SJCRH30 (cell line): ENCODE measurements around the gene CACNB1. TPM values are rescaled to one million over a fixed set of nuclear protein-coding genes. Genes with fewer than 3 reads are reported as not detected.

Source experiments
- DNase-seq, 2 experiments: peaks; one replicate each; pipeline ENCODE4 v3.0.0-alpha.2; 2015 to 2020
- H3K27ac ChIP-seq: fragments of 250-450 bp; sonication (Bioruptor Pico); 2 replicates; pipeline ENCODE4 v1.5.1; 2020; ENCODE audit warnings: mild to moderate bottlenecking, moderate library complexity
- H3K27me3 ChIP-seq: fragments of 250-450 bp; sonication (Bioruptor Pico); 2 replicates; pipeline ENCODE4 v1.5.1; 2020; ENCODE audit warnings: mild to moderate bottlenecking, moderate library complexity
- H3K36me3 ChIP-seq: fragments of 250-450 bp; sonication (Bioruptor Pico); 2 replicates; pipeline ENCODE4 v1.5.1; 2020; ENCODE audit warnings: mild to moderate bottlenecking, moderate library complexity
- H3K4me1 ChIP-seq: fragments of 250-450 bp; sonication (Bioruptor Pico); 2 replicates; pipeline ENCODE4 v1.5.1; 2020; ENCODE audit warnings: mild to moderate bottlenecking, moderate library complexity
- H3K4me3 ChIP-seq: fragments of 250-450 bp; sonication (Bioruptor Pico); 2 replicates; pipeline ENCODE4 v1.5.1; 2020; ENCODE audit warnings: mild to moderate bottlenecking, moderate library complexity
- H3K9me3 ChIP-seq: fragments of 250-450 bp; sonication (Bioruptor Pico); replicated peaks from 2 replicates; pipeline ENCODE4 v1.5.1; 2020; ENCODE audit warnings: mild to moderate bottlenecking, moderate library complexity
- total RNA-seq: library from RNA; depleted of rRNA; stranded (reverse); fragments of >200 nt; shearing (Covaris generic); gene quantifications from 2 replicates; pipeline ENCODE4 v1.2.3, GENCODE V29; 2014

The CACNB1 gene
- total RNA-seq, 1 experiment from 2014 or later, result 8.3 TPM

- Histone ChIP-seq H3K4me3 (peak within 1 kb of the TSS; percentile 83), H3K27ac (peak within 1 kb of the TSS; percentile 99), H3K27me3 (no peaks in the 10 kb centered on the region), H3K36me3 (peaks cover 41% of the 10 kb centered on the region), H3K4me1 (peaks cover 16% of the 10 kb centered on the region), H3K9me3 (no peaks in the 10 kb centered on the region)
- DNase-seq, result peak in 1 of 2 experiments; percentile 75
These were observed 2.8 kb upstream of the CACNB1 start, which contains the start of gene RPL19 for GRCh38 chr17:39200070-39200879. RPL19 (plus strand) TSS chr17:39200283; CDS start chr17:39200345, 62 bp downstream.

DNA sequence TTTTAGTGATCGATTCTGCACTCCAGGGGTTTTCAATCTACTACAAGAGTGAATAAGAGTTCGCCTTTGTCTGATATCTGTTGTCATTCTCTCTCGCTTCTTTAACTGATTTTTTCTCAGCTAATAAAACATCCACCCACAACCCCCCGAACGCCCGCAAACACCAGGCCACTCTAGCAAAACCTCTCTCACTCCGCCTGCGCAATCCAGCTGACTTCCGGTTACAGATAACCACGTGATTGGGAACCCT lies 2.3 kb upstream of the CACNB1 start:
- peak overlapping the region; percentile 83 for H3K4me3 ChIP-seq
- no peaks in the 10 kb centered on the region for H3K9me3 ChIP-seq
- peak; percentile 92 to 95 for DNase-seq
- peaks cover 37% of the 10 kb centered on the region for H3K36me3 ChIP-seq
- no peaks in the 10 kb centered on the region for H3K27me3 ChIP-seq
- H3K4me1 ChIP-seq, result peaks cover 16% of the 10 kb centered on the region
- peak overlapping the region; percentile 99 for H3K27ac ChIP-seq

DNA sequence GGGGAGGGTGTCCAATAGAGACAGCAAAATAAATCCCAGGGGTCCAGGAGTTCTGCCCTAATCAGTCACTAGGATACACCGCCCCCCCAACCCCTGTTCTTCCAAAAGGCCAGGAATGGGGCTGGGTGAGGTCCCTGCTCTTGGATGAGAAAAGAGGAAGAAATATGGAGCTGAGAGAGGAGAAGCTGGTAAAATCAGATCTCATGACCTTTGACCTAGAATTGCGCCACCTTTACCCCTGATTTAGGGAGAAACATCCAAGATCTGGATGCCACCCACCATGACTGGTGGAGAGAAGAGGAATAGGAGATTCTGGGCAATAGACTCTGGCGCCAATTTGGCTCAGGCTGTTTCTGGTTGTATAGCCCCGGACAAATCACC lies 707 bp upstream of the CACNB1 start:
- Histone ChIP-seq H3K4me1 (peaks cover 16% of the 10 kb centered on the region), H3K4me3 (peak overlapping the region; percentile 96), H3K27ac (no peak overlapping the region; the same call in 1 of the 2 replicates), H3K9me3 (no peaks in the 10 kb centered on the region), H3K27me3 (no peaks in the 10 kb centered on the region), H3K36me3 (peaks cover 33% of the 10 kb centered on the region)
- no peak for DNase-seq

DNA sequence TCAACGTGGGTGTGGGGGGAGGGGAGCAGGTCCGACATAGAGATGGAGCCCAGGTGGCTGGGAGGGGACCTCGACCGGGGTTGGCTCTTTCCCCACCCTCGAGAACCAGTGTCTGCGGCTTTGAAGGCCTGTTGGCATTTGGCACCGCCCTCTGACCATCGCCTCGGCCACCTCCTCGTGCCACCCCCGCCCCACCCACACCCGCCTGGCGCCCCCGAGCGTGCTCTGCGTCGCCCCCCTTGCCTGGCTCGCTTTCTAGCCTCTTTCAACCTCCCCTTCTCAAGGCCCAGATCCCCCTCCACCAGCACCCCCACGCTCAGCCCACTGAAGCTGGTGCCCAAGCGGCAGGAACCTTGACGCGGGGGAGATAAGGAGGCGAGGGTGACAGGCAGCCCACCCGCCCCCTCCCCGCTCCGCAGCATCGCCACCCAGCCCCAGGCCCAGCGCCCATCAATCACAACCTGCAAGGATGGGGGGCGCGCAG lies 619 bp downstream of the CACNB1 start:
- peak; percentile 60 to 71 for DNase-seq
- H3K27ac ChIP-seq, result peak overlapping the region; percentile 64
- H3K9me3 ChIP-seq, result no peaks in the 10 kb centered on the region
- H3K36me3 ChIP-seq, result peaks cover 29% of the 10 kb centered on the region
- H3K4me1 ChIP-seq, result peaks cover 24% of the 10 kb centered on the region
- no peaks in the 10 kb centered on the region for H3K27me3 ChIP-seq
- peak overlapping the region; percentile 96 for H3K4me3 ChIP-seq

- H3K9me3 ChIP-seq, result no peaks in the 10 kb centered on the region
- H3K4me1 ChIP-seq, result peaks cover 26% of the 10 kb centered on the region
- H3K4me3 ChIP-seq, result peak overlapping the region; percentile 96
- H3K27me3 ChIP-seq, result no peaks in the 10 kb centered on the region
- peak overlapping the region; percentile 64 for H3K27ac ChIP-seq
- H3K36me3 ChIP-seq, result peaks cover 25% of the 10 kb centered on the region
- peak; percentile 71 for DNase-seq
These were observed 1.1 kb downstream of the CACNB1 start for GRCh38 chr17:39196241-39196807.

- peak overlapping the region; percentile 64 for H3K27ac ChIP-seq
- peaks cover 25% of the 10 kb centered on the region for H3K36me3 ChIP-seq
- H3K4me3 ChIP-seq, result peak overlapping the region; percentile 96
- no peak for DNase-seq
- H3K27me3 ChIP-seq, result no peaks in the 10 kb centered on the region
- H3K9me3 ChIP-seq, result no peaks in the 10 kb centered on the region
- H3K4me1 ChIP-seq, result peaks cover 26% of the 10 kb centered on the region
These were observed 1.8 kb downstream of the CACNB1 start for GRCh38 chr17:39195568-39196160.

DNA sequence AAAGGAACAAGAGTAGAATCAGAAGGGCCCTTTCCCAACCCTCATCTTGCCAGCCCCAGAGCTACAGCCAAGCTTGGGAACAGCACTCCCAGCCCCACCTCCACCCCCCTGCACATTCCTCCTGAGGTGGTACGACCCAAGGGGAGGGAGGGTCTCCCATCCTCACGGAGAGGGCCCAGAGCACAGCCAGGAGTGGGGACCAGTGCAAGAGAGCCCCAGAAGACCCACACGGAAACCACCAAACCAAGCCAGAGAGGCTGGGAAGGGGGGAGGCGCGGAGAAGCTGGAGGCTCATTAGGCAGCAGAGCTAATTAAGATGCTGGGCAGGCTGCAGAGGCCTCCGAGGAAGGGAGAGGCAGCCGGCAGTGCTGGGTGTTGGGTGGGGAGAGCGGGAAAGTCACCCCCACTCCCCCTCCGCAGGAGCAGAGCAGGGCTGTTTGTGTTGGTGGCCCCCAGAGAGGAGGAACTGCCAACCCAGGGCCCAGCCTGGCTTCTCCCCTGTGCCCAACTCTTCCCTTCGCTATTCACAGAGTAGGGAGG lies 2.4 kb downstream of the CACNB1 start:
- H3K9me3 ChIP-seq, result no peaks in the 10 kb centered on the region
- no peak for DNase-seq
- peaks cover 29% of the 10 kb centered on the region for H3K36me3 ChIP-seq
- peaks cover 26% of the 10 kb centered on the region for H3K4me1 ChIP-seq
- H3K27me3 ChIP-seq, result no peaks in the 10 kb centered on the region
- H3K27ac ChIP-seq, result no peak overlapping the region; the same call in 1 of the 2 replicates
- no peak overlapping the region for H3K4me3 ChIP-seq

- Histone ChIP-seq H3K27ac (no peak overlapping the region), H3K27me3 (no peaks in the 10 kb centered on the region), H3K4me1 (peaks cover 26% of the 10 kb centered on the region), H3K4me3 (no peak overlapping the region), H3K36me3 (peaks cover 36% of the 10 kb centered on the region), H3K9me3 (no peaks in the 10 kb centered on the region)
- no peak for DNase-seq
These were observed 3.1 kb downstream of the CACNB1 start for GRCh38 chr17:39194089-39194984.

DNA sequence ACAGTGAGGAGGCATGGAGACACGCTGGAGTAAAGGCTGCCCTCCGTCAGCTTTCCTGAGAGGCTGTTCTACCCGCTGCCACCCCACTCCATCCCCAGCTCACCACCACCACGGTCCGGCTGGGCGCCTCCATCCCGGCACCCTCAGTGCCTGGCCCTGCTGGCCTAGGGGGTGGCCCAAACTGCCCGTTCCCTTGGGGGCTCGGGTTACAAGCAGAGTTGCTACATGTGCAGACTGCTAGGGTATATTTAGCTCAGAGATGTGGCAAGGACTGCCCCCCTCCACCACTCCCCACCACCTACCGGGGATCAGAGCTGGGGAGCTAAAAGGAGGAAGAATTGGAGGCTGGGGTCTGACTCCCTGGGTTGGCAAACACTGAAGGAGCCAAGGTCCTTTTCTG lies 4.1 kb downstream of the CACNB1 start:
- no peak overlapping the region for H3K4me3 ChIP-seq
- peaks cover 45% of the 10 kb centered on the region for H3K36me3 ChIP-seq
- no peak overlapping the region for H3K27ac ChIP-seq
- no peaks in the 10 kb centered on the region for H3K9me3 ChIP-seq
- no peak for DNase-seq
- no peaks in the 10 kb centered on the region for H3K27me3 ChIP-seq
- peaks cover 26% of the 10 kb centered on the region for H3K4me1 ChIP-seq

GRCh38 chr17:39192901-39193300 lies 4.6 kb downstream of the CACNB1 start:
- Histone ChIP-seq H3K4me3 (no peak overlapping the region), H3K27me3 (no peaks in the 10 kb centered on the region), H3K36me3 (peaks cover 45% of the 10 kb centered on the region), H3K9me3 (no peaks in the 10 kb centered on the region), H3K4me1 (peaks cover 26% of the 10 kb centered on the region), H3K27ac (no peak overlapping the region)
- DNase-seq, result no peak

GRCh38 chr17:39191750-39192510 lies 5.5 kb downstream of the CACNB1 start:
- no peaks in the 10 kb centered on the region for H3K27me3 ChIP-seq
- peaks cover 26% of the 10 kb centered on the region for H3K4me1 ChIP-seq
- H3K27ac ChIP-seq, result peak overlapping the region; percentile 40
- peaks cover 48% of the 10 kb centered on the region for H3K36me3 ChIP-seq
- H3K4me3 ChIP-seq, result no peak overlapping the region
- H3K9me3 ChIP-seq, result no peaks in the 10 kb centered on the region
- peak; percentile 53 to 59 for DNase-seq

- H3K27me3 ChIP-seq, result no peaks in the 10 kb centered on the region
- no peak overlapping the region for H3K4me3 ChIP-seq
- no peaks in the 10 kb centered on the region for H3K9me3 ChIP-seq
- DNase-seq, result no peak
- peaks cover 45% of the 10 kb centered on the region for H3K36me3 ChIP-seq
- peaks cover 9% of the 10 kb centered on the region for H3K4me1 ChIP-seq
- H3K27ac ChIP-seq, result no peak overlapping the region
These were observed 10.2 kb downstream of the CACNB1 start for GRCh38 chr17:39187152-39187830.

GRCh38 chr17:39186481-39187002 lies 10.9 kb downstream of the CACNB1 start:
- DNase-seq, result no peak
- no peaks in the 10 kb centered on the region for H3K9me3 ChIP-seq
- no peaks in the 10 kb centered on the region for H3K27me3 ChIP-seq
- no peak overlapping the region for H3K27ac ChIP-seq
- H3K4me1 ChIP-seq, result peaks cover 2% of the 10 kb centered on the region; the same call in 1 of the 2 replicates
- no peak overlapping the region for H3K4me3 ChIP-seq
- peaks cover 48% of the 10 kb centered on the region for H3K36me3 ChIP-seq
